OCI-LY1 (cell line): Measurements from ENCODE around the gene SH3BP4.

Experiments used
- EZH2 ChIP-seq: fragments of 200-600 bp; sonication (generic), shearing (Covaris generic); IDR thresholded peaks from 2 replicates; pipeline ENCODE4 v1.8.0; 2017; ENCODE audit warnings: borderline replicate concordance, mixed run types, mild to moderate bottlenecking, antibody characterized with exemption, low read length, moderate library complexity, mixed read lengths
- TF ChIP-seq, protein P1 (sequence below): fragments of 200-600 bp; sonication (generic), shearing (Covaris generic); IDR thresholded peaks from 2 replicates; pipeline ENCODE4 v1.5.1; 2017; ENCODE audit warnings: mild to moderate bottlenecking, antibody characterized with exemption, low read length, moderate library complexity, mixed read lengths

DNA sequence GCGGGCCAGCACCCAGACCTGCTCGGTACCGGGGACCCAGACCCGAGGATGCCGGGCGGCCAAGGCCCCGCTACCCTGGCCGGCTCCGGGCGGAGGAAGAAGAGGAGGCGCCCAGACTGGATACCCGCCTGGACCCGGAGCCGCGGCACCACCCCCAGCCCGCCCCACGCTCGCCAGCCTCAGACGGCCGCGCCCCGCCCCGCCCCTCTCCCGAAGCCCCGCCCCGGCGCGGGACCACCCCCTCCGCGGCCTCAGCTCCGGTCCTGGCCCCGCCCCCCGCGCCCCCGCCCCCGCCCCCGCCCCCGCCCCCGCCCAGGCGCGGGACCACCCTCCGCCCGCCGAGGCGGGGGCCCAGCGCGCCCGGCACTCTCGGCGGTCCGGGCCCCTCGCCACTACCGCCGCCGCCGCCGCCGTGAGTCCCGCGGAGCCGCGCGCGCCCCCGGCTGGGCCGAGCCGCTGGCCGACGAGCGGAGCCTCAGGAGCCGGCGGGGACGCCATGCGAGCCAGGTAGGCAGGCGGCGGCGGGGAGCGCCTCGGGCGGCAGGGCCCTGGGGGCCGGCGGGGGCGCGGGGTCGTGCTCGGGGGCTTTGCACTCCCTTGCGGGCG lies at the start of gene SH3BP4:
- TF ChIP-seq, protein P1, sequence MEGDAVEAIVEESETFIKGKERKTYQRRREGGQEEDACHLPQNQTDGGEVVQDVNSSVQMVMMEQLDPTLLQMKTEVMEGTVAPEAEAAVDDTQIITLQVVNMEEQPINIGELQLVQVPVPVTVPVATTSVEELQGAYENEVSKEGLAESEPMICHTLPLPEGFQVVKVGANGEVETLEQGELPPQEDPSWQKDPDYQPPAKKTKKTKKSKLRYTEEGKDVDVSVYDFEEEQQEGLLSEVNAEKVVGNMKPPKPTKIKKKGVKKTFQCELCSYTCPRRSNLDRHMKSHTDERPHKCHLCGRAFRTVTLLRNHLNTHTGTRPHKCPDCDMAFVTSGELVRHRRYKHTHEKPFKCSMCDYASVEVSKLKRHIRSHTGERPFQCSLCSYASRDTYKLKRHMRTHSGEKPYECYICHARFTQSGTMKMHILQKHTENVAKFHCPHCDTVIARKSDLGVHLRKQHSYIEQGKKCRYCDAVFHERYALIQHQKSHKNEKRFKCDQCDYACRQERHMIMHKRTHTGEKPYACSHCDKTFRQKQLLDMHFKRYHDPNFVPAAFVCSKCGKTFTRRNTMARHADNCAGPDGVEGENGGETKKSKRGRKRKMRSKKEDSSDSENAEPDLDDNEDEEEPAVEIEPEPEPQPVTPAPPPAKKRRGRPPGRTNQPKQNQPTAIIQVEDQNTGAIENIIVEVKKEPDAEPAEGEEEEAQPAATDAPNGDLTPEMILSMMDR: no peak
- no peak for TF ChIP-seq EZH2
